CD4-positive, CD25-positive, alpha-beta regulatory T cell (primary cell): Measurements from ENCODE around the gene SLC30A9. TPM values are rescaled to one million over a fixed set of nuclear protein-coding genes. Genes with fewer than 3 reads are reported as not detected.

ENCODE experiments used
- ATAC-seq, 2 donors: fragments of 150-1000 bp; cut with Tn5 transposase; one replicate each; pipeline ENCODE4 v1.10.0; 2021; ENCODE audit warnings: low read depth in 2 of 2, moderate number of reproducible peaks in 2 of 2, moderate library complexity in 1 of 2
- DNase-seq, 3 donors: peaks; one replicate each; pipeline versions ENCODE4 v3.0.0 to v3.0.0-alpha.2; 2012 to 2022; ENCODE audit warnings: mixed read lengths in 1 of 3
- H3K27ac ChIP-seq: one replicate; pipeline ENCODE4 v1.7.0; 2013; ENCODE audit warnings: mild to moderate bottlenecking, low read length; ENCODE audit not compliant: insufficient read depth, poor library complexity, severe bottlenecking
- H3K27me3 ChIP-seq: one replicate; pipeline ENCODE4 v1.7.0; 2013; ENCODE audit warnings: low read length; ENCODE audit not compliant: control insufficient read depth, insufficient read depth
- H3K36me3 ChIP-seq: one replicate; pipeline ENCODE4 v1.7.0; 2013; ENCODE audit warnings: mild to moderate bottlenecking, low read length, moderate library complexity; ENCODE audit not compliant: control insufficient read depth, insufficient read depth
- H3K4me1 ChIP-seq: 2 replicates; pipeline ENCODE4 v1.7.0; 2013; ENCODE audit warnings: mild to moderate bottlenecking, low read length; ENCODE audit not compliant: insufficient read depth, control insufficient read depth, poor library complexity, severe bottlenecking
- H3K4me3 ChIP-seq: one replicate; pipeline ENCODE4 v1.7.0; 2013; ENCODE audit warnings: low read depth, mild to moderate bottlenecking, low read length, moderate library complexity
- H3K9me3 ChIP-seq, 2 experiments: 1 replicate in 1 of 2; 2 replicates in 1 of 2; pipeline ENCODE4 v1.7.0; 2013; ENCODE audit warnings: low read length in 2 of 2, mild to moderate bottlenecking in 1 of 2, moderate library complexity in 1 of 2; ENCODE audit not compliant: control insufficient read depth in 2 of 2
- H3K27ac Mint-ChIP-seq, 3 donors: one replicate each; pipeline ENCODE4 v1.8.0; 2020 to 2022; ENCODE audit warnings: mild to moderate bottlenecking in 3 of 3, mixed read lengths in 3 of 3, moderate library complexity in 2 of 3
- H3K27me3 Mint-ChIP-seq: one replicate; pipeline ENCODE4 v1.8.0; 2022; ENCODE audit warnings: mild to moderate bottlenecking, mixed read lengths
- H3K36me3 Mint-ChIP-seq: one replicate; pipeline ENCODE4 v1.8.0; 2020; ENCODE audit warnings: mixed read lengths
- H3K4me1 Mint-ChIP-seq, 4 donors: one replicate each; pipeline ENCODE4 v1.8.0; 2020 to 2022; ENCODE audit warnings: mixed read lengths in 4 of 4, mild to moderate bottlenecking in 1 of 4
- H3K4me3 Mint-ChIP-seq, 4 donors: one replicate each; pipeline ENCODE4 v1.8.0; 2020 to 2022; ENCODE audit warnings: mild to moderate bottlenecking in 4 of 4, mixed read lengths in 4 of 4, moderate library complexity in 3 of 4
- H3K9me3 Mint-ChIP-seq, 7 donors: one replicate each; pipeline ENCODE4 v1.8.0; 2020 to 2022; ENCODE audit warnings: mixed read lengths in 7 of 7, mild to moderate bottlenecking in 3 of 7, moderate library complexity in 2 of 7
- polyA plus RNA-seq, 4 donors: library from polyadenylated mRNA; unstranded; fragments of 300-500 nt; fragmentation: Illumina TruSeq; gene quantifications; one replicate each; pipeline ENCODE4 v1.2.3, GENCODE V29; 2021
- total RNA-seq: library from RNA; stranded (reverse); gene quantifications from one replicate; pipeline ENCODE4 v1.2.3, GENCODE V29; 2022

SLC30A9 gene
- total and polyA plus RNA-seq, 5 donors from 2014 or later = 24.5 to 58.5 (median 44.7) TPM

DNA sequence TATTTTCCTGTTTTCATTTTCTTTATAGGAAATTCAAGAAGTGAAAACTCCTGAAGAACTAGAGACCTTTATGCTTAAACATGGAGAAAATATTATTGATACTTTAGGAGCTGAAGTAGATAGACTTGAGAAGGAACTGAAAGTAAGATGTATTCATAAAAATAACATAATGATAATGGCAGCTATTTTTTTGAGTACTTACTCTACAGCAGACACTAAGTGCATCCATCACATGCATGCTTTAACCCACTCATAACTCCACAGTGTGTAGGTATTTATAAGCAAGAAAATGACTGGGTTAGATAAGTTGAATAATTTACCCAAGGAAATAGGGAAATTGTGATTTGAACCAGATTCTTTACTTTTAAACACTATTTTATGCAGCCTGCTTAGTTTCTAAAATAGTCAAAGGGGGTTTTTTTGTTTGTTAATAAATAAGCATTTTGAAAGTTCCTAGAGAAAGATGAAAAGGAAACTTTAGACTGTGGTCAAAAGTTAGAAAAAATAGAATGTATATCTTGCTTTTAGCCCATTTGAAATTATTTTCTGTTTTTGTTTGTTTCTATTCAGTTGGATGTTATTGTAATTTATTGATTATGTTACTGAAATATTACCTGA is 88.0 kb downstream of the SLC30A9 start:
- no peak overlapping the region for H3K27ac Mint-ChIP-seq
- H3K4me3 Mint-ChIP-seq = no peak overlapping the region
- H3K27me3 Mint-ChIP-seq = no peaks in the 10 kb centered on the region
- no peaks in the 10 kb centered on the region for H3K4me1 ChIP-seq
- DNase-seq (no peak), ATAC-seq (no peak)
- H3K9me3 ChIP-seq = no peaks in the 10 kb centered on the region
- H3K27ac ChIP-seq = no peak overlapping the region
- peaks cover 0 to 4% (median under 1%) of the 10 kb centered on the region in 4 donors for H3K4me1 Mint-ChIP-seq
- H3K4me3 ChIP-seq = no peak overlapping the region
- H3K9me3 Mint-ChIP-seq = no peaks in the 10 kb centered on the region
- peaks cover 28% of the 10 kb centered on the region for H3K36me3 Mint-ChIP-seq
- peaks cover 24% of the 10 kb centered on the region for H3K36me3 ChIP-seq
- H3K27me3 ChIP-seq = no peaks in the 10 kb centered on the region

DNA sequence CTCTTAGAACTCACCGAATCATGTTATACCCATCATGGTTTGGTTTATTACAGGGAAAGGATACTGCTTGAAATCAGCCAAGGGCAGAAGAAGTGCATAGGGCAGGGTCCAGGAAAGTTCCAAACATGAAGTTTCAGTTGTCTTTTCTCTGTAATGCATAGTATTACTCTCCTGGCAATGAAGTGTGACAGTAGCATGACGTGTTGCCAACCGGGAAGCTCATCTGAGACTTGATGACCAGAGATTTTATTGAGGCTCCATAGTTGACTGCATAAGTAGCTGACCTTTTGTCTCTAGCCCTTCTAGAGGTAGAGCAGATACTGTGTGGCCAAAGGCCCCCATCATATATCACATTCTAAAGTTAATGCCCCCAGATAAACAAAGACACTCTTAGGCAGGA is 90.0 kb downstream of the SLC30A9 start:
- H3K4me1 Mint-ChIP-seq = peaks cover 0 to 7% (median 0%) of the 10 kb centered on the region in 4 donors
- ATAC-seq (no peak), DNase-seq (no peak)
- peaks cover 23% of the 10 kb centered on the region for H3K36me3 ChIP-seq
- H3K27me3 ChIP-seq = no peaks in the 10 kb centered on the region
- H3K27me3 Mint-ChIP-seq = no peaks in the 10 kb centered on the region
- no peak overlapping the region for H3K27ac ChIP-seq
- H3K36me3 Mint-ChIP-seq = peaks cover 36% of the 10 kb centered on the region
- H3K9me3 Mint-ChIP-seq = no peaks in the 10 kb centered on the region
- H3K4me3 Mint-ChIP-seq = no peak overlapping the region
- H3K4me3 ChIP-seq = no peak overlapping the region
- no peak overlapping the region for H3K27ac Mint-ChIP-seq
- H3K4me1 ChIP-seq = no peaks in the 10 kb centered on the region
- no peaks in the 10 kb centered on the region for H3K9me3 ChIP-seq

DNA sequence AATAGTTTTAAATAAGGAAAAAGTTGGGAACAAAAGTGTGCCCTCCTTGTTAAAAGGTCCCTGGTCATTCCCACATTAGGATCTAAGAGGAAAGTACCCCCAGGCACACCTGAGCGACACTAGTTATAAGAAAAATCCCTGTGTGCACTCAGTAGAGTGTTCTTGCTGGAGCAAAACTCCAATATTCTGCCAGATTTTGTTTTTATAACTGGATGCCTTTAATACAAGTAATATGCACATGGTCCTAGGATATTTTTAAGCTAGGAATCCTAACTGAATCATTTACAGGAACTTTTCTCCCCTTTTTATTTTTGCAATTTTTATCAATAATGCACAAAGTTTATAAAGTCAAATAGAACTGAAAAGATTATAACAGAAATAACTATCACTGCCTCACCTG is 93.5 kb downstream of the SLC30A9 start:
- ATAC-seq = no peak
- no peak for DNase-seq
- H3K4me3 ChIP-seq = no peak overlapping the region
- no peaks in the 10 kb centered on the region for H3K9me3 ChIP-seq
- H3K9me3 Mint-ChIP-seq = no peaks in the 10 kb centered on the region
- no peaks in the 10 kb centered on the region for H3K4me1 ChIP-seq
- H3K36me3 Mint-ChIP-seq = peaks cover 36% of the 10 kb centered on the region
- peaks cover 0 to 7% (median 0%) of the 10 kb centered on the region in 4 donors for H3K4me1 Mint-ChIP-seq
- no peak overlapping the region for H3K27ac ChIP-seq
- H3K36me3 ChIP-seq = peaks cover 19% of the 10 kb centered on the region
- H3K27ac Mint-ChIP-seq = no peak overlapping the region
- no peaks in the 10 kb centered on the region for H3K27me3 ChIP-seq
- no peaks in the 10 kb centered on the region for H3K27me3 Mint-ChIP-seq
- H3K4me3 Mint-ChIP-seq = no peak overlapping the region

DNA sequence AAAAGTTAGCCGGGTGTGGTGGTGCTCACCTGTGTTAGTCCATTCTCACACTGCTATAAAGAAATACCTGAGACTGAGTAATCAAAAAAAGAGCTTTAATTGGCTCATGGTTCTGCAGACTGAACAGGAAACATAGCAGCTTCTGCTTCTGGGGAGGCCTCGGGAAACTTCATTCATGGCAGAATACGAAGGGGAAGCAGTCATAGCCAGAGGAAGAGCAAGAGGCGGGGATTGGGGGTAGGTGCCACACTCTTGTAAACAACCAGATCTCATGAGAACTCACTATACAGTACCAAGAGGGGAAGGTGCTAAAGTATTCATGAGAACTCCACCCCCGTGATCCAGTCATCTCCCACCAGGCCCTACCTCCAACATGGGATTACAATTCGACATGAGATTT is 98.1 kb downstream of the SLC30A9 start:
- peaks cover 25% of the 10 kb centered on the region for H3K36me3 Mint-ChIP-seq
- Histone ChIP-seq H3K27me3 (no peaks in the 10 kb centered on the region), H3K27ac (no peak overlapping the region), H3K36me3 (peaks cover 10% of the 10 kb centered on the region), H3K4me3 (no peak overlapping the region), H3K4me1 (no peaks in the 10 kb centered on the region), H3K9me3 (no peaks in the 10 kb centered on the region)
- ATAC-seq (no peak), DNase-seq (no peak)
- H3K27me3 Mint-ChIP-seq = no peaks in the 10 kb centered on the region
- H3K4me3 Mint-ChIP-seq = no peak overlapping the region
- peaks cover 0 to 5% (median 0%) of the 10 kb centered on the region in 4 donors for H3K4me1 Mint-ChIP-seq
- H3K9me3 Mint-ChIP-seq = no peaks in the 10 kb centered on the region
- H3K27ac Mint-ChIP-seq = no peak overlapping the region

DNA sequence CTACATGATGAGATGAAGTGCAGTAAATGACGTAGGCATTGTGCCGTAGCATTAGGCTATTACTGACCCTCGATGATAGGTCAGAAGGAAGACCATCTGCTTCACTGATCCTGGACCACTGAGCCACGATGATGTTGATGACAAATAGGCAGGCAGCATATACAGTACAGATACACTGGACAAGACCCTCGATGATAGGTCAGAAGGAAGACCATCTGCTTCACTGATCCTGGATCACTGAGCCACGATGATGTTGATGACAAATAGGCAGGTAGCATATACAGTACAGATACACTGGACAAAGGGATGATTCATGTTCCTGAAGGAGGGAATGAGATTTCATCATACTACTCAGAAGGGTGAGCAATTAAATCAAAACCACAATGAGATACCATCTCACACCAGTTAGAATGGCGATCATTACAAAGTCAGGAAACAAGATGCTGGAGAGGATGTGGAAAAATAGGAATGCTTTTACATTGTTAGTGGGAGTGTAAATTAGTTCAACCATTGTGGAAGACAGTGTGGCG is 111.2 kb downstream of the SLC30A9 start:
- Mint-ChIP-seq H3K4me1 (no peaks in the 10 kb centered on the region), H3K4me3 (no peak overlapping the region), H3K9me3 (peaks cover 0 to 5% (median 4%) of the 10 kb centered on the region in 7 donors), H3K27me3 (peaks cover 8% of the 10 kb centered on the region), H3K27ac (no peak overlapping the region), H3K36me3 (no peaks in the 10 kb centered on the region)
- Histone ChIP-seq H3K27ac (no peak overlapping the region), H3K36me3 (no peaks in the 10 kb centered on the region), H3K9me3 (no peaks in the 10 kb centered on the region), H3K4me3 (no peak overlapping the region), H3K27me3 (no peaks in the 10 kb centered on the region), H3K4me1 (no peaks in the 10 kb centered on the region)
- no peak for ATAC-seq
- no peak for DNase-seq

DNA sequence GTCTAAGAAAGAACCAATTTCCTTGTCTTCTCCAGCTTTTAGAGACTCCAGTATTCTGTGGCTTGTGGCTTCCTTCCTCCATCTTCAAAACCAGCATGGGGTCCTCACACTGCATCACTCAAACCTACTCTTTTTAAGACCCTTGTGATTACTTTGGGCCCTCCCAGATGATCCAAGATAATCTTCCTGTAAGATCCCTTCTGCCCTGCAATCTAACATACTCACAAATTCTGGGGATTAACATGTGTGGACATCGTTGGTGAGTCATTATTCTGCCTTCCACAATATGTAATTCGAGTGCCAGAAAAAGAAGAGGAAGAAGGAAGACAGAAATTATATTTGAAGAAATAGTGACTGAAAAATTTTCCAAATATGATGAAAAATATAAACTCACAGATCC is 114.2 kb downstream of the SLC30A9 start:
- H3K36me3 ChIP-seq = no peaks in the 10 kb centered on the region
- no peaks in the 10 kb centered on the region for H3K36me3 Mint-ChIP-seq
- H3K27ac ChIP-seq = no peak overlapping the region
- H3K4me1 ChIP-seq = no peaks in the 10 kb centered on the region
- DNase-seq = no peak
- no peaks in the 10 kb centered on the region for H3K9me3 ChIP-seq
- no peaks in the 10 kb centered on the region for H3K4me1 Mint-ChIP-seq
- H3K4me3 ChIP-seq = no peak overlapping the region
- ATAC-seq = no peak
- no peak overlapping the region for H3K4me3 Mint-ChIP-seq
- H3K27ac Mint-ChIP-seq = no peak overlapping the region
- H3K27me3 Mint-ChIP-seq = peaks cover 4% of the 10 kb centered on the region
- H3K9me3 Mint-ChIP-seq = peaks cover 0 to 5% (median 4%) of the 10 kb centered on the region in 7 donors
- H3K27me3 ChIP-seq = no peaks in the 10 kb centered on the region

DNA sequence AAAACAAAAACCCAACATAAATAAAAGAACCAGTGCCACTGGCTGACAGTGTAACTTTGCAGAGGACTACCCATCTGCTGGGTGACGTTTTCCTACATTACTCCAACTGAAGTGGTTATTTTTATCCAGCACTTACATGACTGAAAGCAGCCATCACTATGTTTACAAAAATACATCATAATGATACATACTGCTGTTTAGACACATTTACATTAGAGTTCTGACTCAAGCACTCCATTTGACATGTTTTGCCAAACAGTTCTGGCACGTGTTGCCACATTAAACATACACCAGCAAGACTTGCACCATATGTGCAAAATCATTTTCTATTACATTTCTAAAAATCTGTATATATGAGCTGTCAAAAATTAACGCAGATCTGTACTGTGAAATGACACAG is 122.5 kb downstream of the SLC30A9 start:
- DNase-seq (no peak), ATAC-seq (no peak)
- Histone ChIP-seq H3K9me3 (no peaks in the 10 kb centered on the region), H3K27me3 (peaks cover 5% of the 10 kb centered on the region), H3K4me3 (no peak overlapping the region), H3K36me3 (no peaks in the 10 kb centered on the region), H3K27ac (no peak overlapping the region), H3K4me1 (no peaks in the 10 kb centered on the region)
- H3K27me3 Mint-ChIP-seq = peaks cover 12% of the 10 kb centered on the region
- peaks cover 0 to 2% (median 0%) of the 10 kb centered on the region in 7 donors for H3K9me3 Mint-ChIP-seq
- H3K27ac Mint-ChIP-seq = no peak overlapping the region
- no peak overlapping the region for H3K4me3 Mint-ChIP-seq
- no peaks in the 10 kb centered on the region for H3K36me3 Mint-ChIP-seq
- no peaks in the 10 kb centered on the region for H3K4me1 Mint-ChIP-seq

DNA sequence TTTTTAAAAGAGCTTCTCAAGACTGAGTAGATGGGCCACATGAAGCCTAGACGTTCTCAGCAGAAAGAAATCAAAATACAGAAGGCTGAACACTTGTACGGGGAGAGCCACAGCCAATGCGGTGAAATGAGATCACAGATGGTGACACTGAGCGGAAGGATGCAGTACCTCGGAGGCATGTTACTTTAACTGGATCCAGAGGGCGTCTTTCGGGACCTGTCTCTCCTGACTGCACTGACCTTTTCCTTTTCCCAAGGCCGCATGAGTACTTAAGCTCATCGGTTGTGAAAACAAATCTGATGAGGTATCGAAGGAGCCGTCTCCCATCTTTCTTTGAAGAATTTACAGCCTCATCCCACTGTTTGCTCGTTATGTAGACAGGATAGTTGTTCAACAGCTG is 129.6 kb downstream of the SLC30A9 start:
- H3K27me3 ChIP-seq = no peaks in the 10 kb centered on the region
- Mint-ChIP-seq H3K36me3 (no peaks in the 10 kb centered on the region), H3K9me3 (peaks cover 0 to 5% (median 0%) of the 10 kb centered on the region in 7 donors), H3K4me1 (no peaks in the 10 kb centered on the region), H3K4me3 (no peak overlapping the region), H3K27ac (no peak overlapping the region), H3K27me3 (peaks cover 5% of the 10 kb centered on the region)
- no peak overlapping the region for H3K4me3 ChIP-seq
- DNase-seq (no peak), ATAC-seq (no peak)
- H3K36me3 ChIP-seq = no peaks in the 10 kb centered on the region
- no peaks in the 10 kb centered on the region for H3K4me1 ChIP-seq
- H3K9me3 ChIP-seq = no peaks in the 10 kb centered on the region
- H3K27ac ChIP-seq = no peak overlapping the region
